Fibroblast of villous mesenchyme (primary cell): ENCODE measurements around the gene ARFRP1. TPM values are rescaled to one million over a fixed set of nuclear protein-coding genes. Genes with fewer than 3 reads are reported as not detected.
A peak's percentile ranks its signal among the peaks of the same experiment; 100 is the strongest.

Experiments
- DNase-seq: peaks from one replicate; pipeline ENCODE4 v3.0.0-alpha.2; 2010; ENCODE audit warnings: low read depth
- H3K4me3 ChIP-seq: 2 replicates; pipeline ENCODE4 v1.5.1; 2011; ENCODE audit warnings: low read depth, mild to moderate bottlenecking, low read length
- total RNA-seq: library from RNA; depleted of rRNA; stranded (reverse); fragments of >200 nt; gene quantifications from 2 replicates; pipeline ENCODE4 v1.2.3, GENCODE V29; 2012
- TF ChIP-seq, protein P1 (sequence below): IDR thresholded peaks from 2 replicates; pipeline ENCODE4 v1.5.1; 2012; ENCODE audit warnings: low read depth, mild to moderate bottlenecking, low read length; ENCODE audit not compliant: insufficient read depth

The ARFRP1 gene
- total RNA-seq, 1 donor = 24.2 TPM

DNA sequence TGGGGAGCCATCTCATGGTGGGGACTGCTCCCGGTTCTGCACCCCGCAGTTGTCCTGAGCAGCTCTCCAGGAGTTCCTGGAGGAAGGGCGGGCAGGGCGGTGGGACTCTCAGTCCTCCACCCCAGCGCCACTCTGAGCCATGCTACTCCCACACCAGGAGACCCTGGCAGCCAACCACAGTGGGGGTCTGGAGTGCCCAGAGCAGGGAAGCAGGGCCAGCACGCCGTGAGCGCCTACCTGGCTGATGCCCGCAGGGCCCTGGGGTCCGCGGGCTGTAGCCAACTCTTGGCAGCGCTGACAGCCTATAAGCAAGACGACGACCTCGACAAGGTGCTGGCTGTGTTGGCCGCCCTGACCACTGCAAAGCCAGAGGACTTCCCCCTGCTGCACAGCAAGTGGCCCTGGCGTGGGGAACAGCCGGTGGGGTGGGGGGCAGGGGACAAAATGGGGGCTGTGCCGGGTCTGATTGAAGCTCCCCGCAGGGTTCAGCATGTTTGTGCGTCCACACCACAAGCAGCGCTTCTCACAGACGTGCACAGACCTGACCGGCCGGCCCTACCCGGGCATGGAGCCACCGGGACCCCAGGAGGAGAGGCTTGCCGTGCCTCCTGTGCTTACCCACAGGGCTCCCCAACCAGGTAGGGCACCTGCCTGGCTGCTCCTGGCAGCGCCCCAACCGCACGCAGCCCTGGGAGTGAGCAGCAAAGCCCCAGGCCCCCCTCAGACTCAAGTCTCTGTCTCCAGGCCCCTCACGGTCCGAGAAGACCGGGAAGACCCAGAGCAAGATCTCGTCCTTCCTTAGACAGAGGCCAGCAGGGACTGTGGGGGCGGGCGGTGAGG lies 13.0 kb downstream of the ARFRP1 start:
- H3K4me3 ChIP-seq = no peak overlapping the region
- TF ChIP-seq, protein P1, sequence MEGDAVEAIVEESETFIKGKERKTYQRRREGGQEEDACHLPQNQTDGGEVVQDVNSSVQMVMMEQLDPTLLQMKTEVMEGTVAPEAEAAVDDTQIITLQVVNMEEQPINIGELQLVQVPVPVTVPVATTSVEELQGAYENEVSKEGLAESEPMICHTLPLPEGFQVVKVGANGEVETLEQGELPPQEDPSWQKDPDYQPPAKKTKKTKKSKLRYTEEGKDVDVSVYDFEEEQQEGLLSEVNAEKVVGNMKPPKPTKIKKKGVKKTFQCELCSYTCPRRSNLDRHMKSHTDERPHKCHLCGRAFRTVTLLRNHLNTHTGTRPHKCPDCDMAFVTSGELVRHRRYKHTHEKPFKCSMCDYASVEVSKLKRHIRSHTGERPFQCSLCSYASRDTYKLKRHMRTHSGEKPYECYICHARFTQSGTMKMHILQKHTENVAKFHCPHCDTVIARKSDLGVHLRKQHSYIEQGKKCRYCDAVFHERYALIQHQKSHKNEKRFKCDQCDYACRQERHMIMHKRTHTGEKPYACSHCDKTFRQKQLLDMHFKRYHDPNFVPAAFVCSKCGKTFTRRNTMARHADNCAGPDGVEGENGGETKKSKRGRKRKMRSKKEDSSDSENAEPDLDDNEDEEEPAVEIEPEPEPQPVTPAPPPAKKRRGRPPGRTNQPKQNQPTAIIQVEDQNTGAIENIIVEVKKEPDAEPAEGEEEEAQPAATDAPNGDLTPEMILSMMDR = no peak
- DNase-seq = no peak

DNA sequence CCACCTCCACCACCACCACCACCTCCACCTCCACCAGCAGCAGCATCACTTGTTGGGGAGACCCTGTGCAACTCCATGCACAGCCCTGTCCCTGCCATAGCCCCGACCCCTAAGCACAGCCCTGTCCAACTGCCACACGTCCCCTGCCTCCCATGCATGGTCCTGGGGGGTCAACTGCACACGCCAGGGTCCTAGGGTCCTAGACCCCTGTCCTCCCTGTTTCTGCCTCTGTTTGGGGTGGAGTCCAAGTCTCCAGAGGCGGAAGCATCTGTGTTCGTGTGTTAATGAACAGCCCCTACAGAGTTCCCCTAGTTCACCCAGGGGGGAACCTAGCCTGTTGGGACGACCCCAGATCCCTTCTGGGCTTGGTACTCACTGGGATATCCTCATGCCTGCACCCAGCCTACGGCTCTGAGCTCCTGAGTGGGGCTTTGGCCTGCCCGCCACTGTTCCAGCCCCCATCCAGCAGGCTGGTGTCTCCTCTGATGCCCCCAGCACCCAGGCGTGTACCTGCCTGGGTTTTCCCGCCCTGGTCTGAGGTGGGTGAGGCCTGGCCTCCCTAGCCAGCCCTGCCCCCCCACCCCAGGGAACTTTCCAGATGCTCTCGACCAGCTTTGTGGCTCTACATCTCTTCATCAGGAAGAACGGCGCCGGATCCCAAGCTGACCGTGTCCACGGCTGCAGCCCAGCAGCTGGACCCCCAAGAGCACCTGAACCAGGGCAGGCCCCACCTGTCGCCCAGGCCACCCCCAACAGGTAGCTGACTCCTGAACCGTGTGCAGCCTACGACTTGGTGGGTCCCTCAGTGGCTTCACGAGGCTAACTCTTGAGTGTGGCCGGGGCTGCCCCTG lies 13.8 kb downstream of the ARFRP1 start:
- no peak overlapping the region for H3K4me3 ChIP-seq
- TF ChIP-seq, protein P1 = no peak
- no peak for DNase-seq

- no peak overlapping the region for H3K4me3 ChIP-seq
- TF ChIP-seq, protein P1 = no peak
- DNase-seq = no peak
Observed at GRCh38 chr20:63693083-63693732, 14.6 kb downstream of the ARFRP1 start.

GRCh38 chr20:63692436-63693082 lies 15.2 kb downstream of the ARFRP1 start:
- no peak for DNase-seq
- H3K4me3 ChIP-seq = no peak overlapping the region
- TF ChIP-seq, protein P1 = peak; percentile 24

GRCh38 chr20:63691711-63692435 lies 15.9 kb downstream of the ARFRP1 start:
- no peak for DNase-seq
- TF ChIP-seq, protein P1 = no peak

More at GRCh38 chr20:63691711-63692435, 15.9 kb downstream of the ARFRP1 start:
- H3K4me3 ChIP-seq = no peak overlapping the region
